Activated CD8-positive, alpha-beta memory T cell treated with anti-CD3 and anti-CD28 coated beads for 4 hours (primary cell): Measurements from ENCODE around the gene SASH1.
"Not testable (repeated sequence)": the region's sequence is repeated elsewhere in the genome, so short reads cannot be mapped to it uniquely, and the experiment has no call there.

Source experiments
- DNase-seq, 2 donors: peaks; one replicate each; pipeline ENCODE4 v3.0.0-alpha.2; 2020; ENCODE audit warnings: low read depth in 2 of 2

Gene SASH1

GRCh38 chr6:148328876-148329555 is 13.6 kb upstream of the SASH1 start:
- DNase-seq, result no peak

- DNase-seq, result no peak
These were observed 12.8 kb upstream of the SASH1 start for GRCh38 chr6:148329596-148330381.

GRCh38 chr6:148332088-148332487 is 10.6 kb upstream of the SASH1 start:
- no peak for DNase-seq

- DNase-seq, result no peak
These were observed 5.7 kb upstream of the SASH1 start for GRCh38 chr6:148336901-148337300.

- no peak for DNase-seq
These were observed 2.9 kb upstream of the SASH1 start for GRCh38 chr6:148339766-148340165.

GRCh38 chr6:148340586-148341297 is 1.9 kb upstream of the SASH1 start:
- DNase-seq, result no peak

- no peak for DNase-seq
These were observed 613 bp upstream of the SASH1 start for GRCh38 chr6:148342100-148342349.

- DNase-seq, result no peak
These were observed 577 bp downstream of the SASH1 start for GRCh38 chr6:148343047-148343782.

GRCh38 chr6:148345176-148345575 is 2.5 kb downstream of the SASH1 start:
- DNase-seq, result no peak

GRCh38 chr6:148345578-148345977 is 2.9 kb downstream of the SASH1 start:
- no peak for DNase-seq

- DNase-seq, result no peak
These were observed 4.2 kb downstream of the SASH1 start for GRCh38 chr6:148346681-148347440.

- no peak for DNase-seq
These were observed 4.9 kb downstream of the SASH1 start for GRCh38 chr6:148347441-148348054.

- no peak for DNase-seq
These were observed 5.7 kb downstream of the SASH1 start for GRCh38 chr6:148348335-148348734.

GRCh38 chr6:148348778-148349177 is 6.1 kb downstream of the SASH1 start:
- DNase-seq, result no peak

GRCh38 chr6:148349466-148349865 is 6.8 kb downstream of the SASH1 start:
- no peak for DNase-seq

- no peak for DNase-seq
These were observed 8.7 kb downstream of the SASH1 start for GRCh38 chr6:148351309-148351708.

GRCh38 chr6:148352421-148352820 is 9.8 kb downstream of the SASH1 start:
- not testable (repeated sequence) for DNase-seq

- DNase-seq, result no peak
These were observed 15.7 kb downstream of the SASH1 start for GRCh38 chr6:148358196-148358785.

- DNase-seq, result no peak
These were observed 16.6 kb downstream of the SASH1 start for GRCh38 chr6:148359228-148359627.

- DNase-seq, result no peak
These were observed 21.6 kb downstream of the SASH1 start for GRCh38 chr6:148364056-148364824.
